Progenitor cell of endocrine pancreas (in vitro differentiated cells): ENCODE results near the gene SHC4. TPM values are rescaled to one million over a fixed set of nuclear protein-coding genes. Genes with fewer than 3 reads are reported as not detected.

Experiments used
- DNase-seq: peaks from one replicate; pipeline ENCODE4 v3.0.0; 2021; ENCODE audit warnings: low spot score; ENCODE audit not compliant: unreplicated experiment
- H3K27ac Mint-ChIP-seq: 2 replicates; pipeline ENCODE4 v1.8.0; 2021; ENCODE audit warnings: mild to moderate bottlenecking, moderate library complexity, mixed read lengths
- H3K27me3 Mint-ChIP-seq: 2 replicates; pipeline ENCODE4 v1.8.0; 2021; ENCODE audit warnings: mixed read lengths
- H3K36me3 Mint-ChIP-seq: 2 replicates; pipeline ENCODE4 v1.8.0; 2022; ENCODE audit warnings: mixed read lengths; ENCODE audit not compliant: insufficient read depth
- H3K4me1 Mint-ChIP-seq: 2 replicates; pipeline ENCODE4 v1.8.0; 2021; ENCODE audit warnings: low read depth, mixed read lengths
- H3K4me3 Mint-ChIP-seq: 2 replicates; pipeline ENCODE4 v1.8.0; 2021; ENCODE audit warnings: low read depth, mild to moderate bottlenecking, moderate library complexity, mixed read lengths
- H3K9me3 Mint-ChIP-seq: 2 replicates; pipeline ENCODE4 v1.8.0; 2021; ENCODE audit warnings: low read depth, mixed read lengths
- CTCF ChIP-seq: fragments of 200-600 bp; sonication (generic); IDR thresholded peaks from one replicate; pipeline ENCODE4 v1.5.0; 2021; ENCODE audit warnings: antibody characterized with exemption, mild to moderate bottlenecking; ENCODE audit not compliant: unreplicated experiment
- total RNA-seq: library from RNA; stranded (reverse); gene quantifications from 2 replicates; pipeline ENCODE4 v1.2.1, GENCODE V29; 2021

SHC4 gene
- total RNA-seq, 1 donor from 2014 or later: 0.36 TPM

GRCh38 chr15:48984811-48985352, 21.2 kb upstream of the SHC4 start:
- TF ChIP-seq CTCF: no peak
- Mint-ChIP-seq H3K4me3 (no peak overlapping the region), H3K4me1 (peaks cover 20% of the 10 kb centered on the region), H3K27me3 (peaks cover 6% of the 10 kb centered on the region), H3K9me3 (no peaks in the 10 kb centered on the region), H3K36me3 (no peaks in the 10 kb centered on the region), H3K27ac (no peak overlapping the region)
- DNase-seq: no peak

- TF ChIP-seq CTCF: no peak
- H3K36me3 Mint-ChIP-seq: no peaks in the 10 kb centered on the region
These were observed 20.4 kb upstream of the SHC4 start for GRCh38 chr15:48984021-48984710.

GRCh38 chr15:48983300-48983699, 19.6 kb upstream of the SHC4 start:
- no peaks in the 10 kb centered on the region for H3K36me3 Mint-ChIP-seq
- peaks cover 20% of the 10 kb centered on the region for H3K4me1 Mint-ChIP-seq
- no peak for TF ChIP-seq CTCF
- no peak for DNase-seq
- H3K27ac Mint-ChIP-seq: no peak overlapping the region
- H3K4me3 Mint-ChIP-seq: no peak overlapping the region
- peaks cover 6% of the 10 kb centered on the region for H3K27me3 Mint-ChIP-seq
- H3K9me3 Mint-ChIP-seq: no peaks in the 10 kb centered on the region

More at GRCh38 chr15:48984021-48984710, 20.4 kb upstream of the SHC4 start:
- H3K27me3 Mint-ChIP-seq: peaks cover 6% of the 10 kb centered on the region
- peaks cover 20% of the 10 kb centered on the region for H3K4me1 Mint-ChIP-seq
- H3K9me3 Mint-ChIP-seq: no peaks in the 10 kb centered on the region
- no peak for DNase-seq
- no peak overlapping the region for H3K27ac Mint-ChIP-seq
- H3K4me3 Mint-ChIP-seq: no peak overlapping the region

- TF ChIP-seq CTCF: no peak
- no peak for DNase-seq
- H3K9me3 Mint-ChIP-seq: no peaks in the 10 kb centered on the region
- peaks cover 6% of the 10 kb centered on the region for H3K27me3 Mint-ChIP-seq
- H3K27ac Mint-ChIP-seq: peak overlapping the region; percentile 86
- H3K4me3 Mint-ChIP-seq: no peak overlapping the region
- peaks cover 19% of the 10 kb centered on the region for H3K4me1 Mint-ChIP-seq
- H3K36me3 Mint-ChIP-seq: no peaks in the 10 kb centered on the region
These were observed 18.2 kb upstream of the SHC4 start for GRCh38 chr15:48981941-48982340.

- Mint-ChIP-seq H3K9me3 (no peaks in the 10 kb centered on the region), H3K36me3 (no peaks in the 10 kb centered on the region), H3K4me1 (peaks cover 6% of the 10 kb centered on the region), H3K27me3 (peaks cover 6% of the 10 kb centered on the region), H3K4me3 (no peak overlapping the region), H3K27ac (peak overlapping the region; percentile 71)
- DNase-seq: no peak
- no peak for TF ChIP-seq CTCF
These were observed 14.9 kb upstream of the SHC4 start for GRCh38 chr15:48978638-48979037.
